ENCODE measurements around the gene KCNAB1. TPM values are rescaled to one million over a fixed set of nuclear protein-coding genes. Genes with fewer than 3 reads are reported as not detected.

Gene KCNAB1
- total RNA-seq, 2 donors from 2014 or later: 14.0 to 33.1 TPM

Other genes with a start within 250 kb of the KCNAB1 start
- gene GMPS, start 249.9 kb upstream of the KCNAB1 start, total RNA-seq: 10 to 100 TPM; 36.1 to 47.4 TPM

All from posterior vena cava (tissue), 2 donors.